ENCODE data around the gene KIF3C. TPM values are rescaled to one million over a fixed set of nuclear protein-coding genes. Genes with fewer than 3 reads are reported as not detected.
"Not testable (repeated sequence)": the region's sequence is repeated elsewhere in the genome, so short reads cannot be mapped to it uniquely, and the experiment has no call there.

Gene KIF3C
- total RNA-seq, 2 experiments from 2014 or later: 7.0 to 7.5 TPM

GRCh38 chr2:25917832-25918231 lies 64.5 kb downstream of the KIF3C start:
- Mint-ChIP-seq H3K27me3 (peaks cover 3% of the 10 kb centered on the region), H3K4me3 (no peak overlapping the region), H3K9me3 (no peaks in the 10 kb centered on the region), H3K36me3 (ENCODE audit: low read depth) (no peaks in the 10 kb centered on the region), H3K4me1 (peaks cover 23% of the 10 kb centered on the region), H3K27ac (no peak overlapping the region)
- DNase-seq: no peak
- ChIA-PET POLR2A (no interaction called here), CTCF (interaction anchor here (1.3 to 1.5 kb wide), 2 partner anchors 10 to 66 kb away, joined by 3 to 4 read pairs; no protein-coding TSS in a partner anchor)

- CTCF ChIA-PET: interaction anchor here (0.6 to 1.5 kb wide), 3 partner anchors 9 to 258 kb away, joined by 3 to 4 read pairs (median 3); no protein-coding TSS in a partner anchor
- DNase-seq; H3K27ac Mint-ChIP-seq; POLR2A ChIA-PET; H3K9me3 Mint-ChIP-seq; H3K36me3 Mint-ChIP-seq (ENCODE audit: low read depth); H3K27me3 Mint-ChIP-seq; H3K4me3 Mint-ChIP-seq: not testable (repeated sequence)
- peaks cover 24% of the 10 kb centered on the region for H3K4me1 Mint-ChIP-seq
Observed at GRCh38 chr2:25917411-25917810, 64.9 kb downstream of the KIF3C start.

GRCh38 chr2:25915944-25916772 lies 66.1 kb downstream of the KIF3C start:
- Mint-ChIP-seq H3K4me1 (peaks cover 24% of the 10 kb centered on the region), H3K27ac (peak overlapping the region; percentile 82), H3K4me3 (peak overlapping the region; percentile 65)
- peak; percentile 64 for DNase-seq
- POLR2A ChIA-PET; H3K36me3 Mint-ChIP-seq (ENCODE audit: low read depth); H3K9me3 Mint-ChIP-seq; H3K27me3 Mint-ChIP-seq: not testable (repeated sequence)
- CTCF ChIA-PET: interaction anchor here (0.6 to 0.7 kb wide), 2 partner anchors 13 to 296 kb away, joined by 3 read pairs; no protein-coding TSS in a partner anchor

- H3K36me3 Mint-ChIP-seq (ENCODE audit: low read depth); H3K9me3 Mint-ChIP-seq; POLR2A ChIA-PET; H3K27me3 Mint-ChIP-seq; H3K4me3 Mint-ChIP-seq; DNase-seq; H3K27ac Mint-ChIP-seq: not testable (repeated sequence)
- CTCF ChIA-PET: interaction anchor here (0.7 kb wide), 1 partner anchor 295 kb away, joined by 3 read pairs; no protein-coding TSS in a partner anchor
- H3K4me1 Mint-ChIP-seq: peaks cover 24% of the 10 kb centered on the region
Observed at GRCh38 chr2:25915411-25915810, 66.9 kb downstream of the KIF3C start.

GRCh38 chr2:25913696-25913973 lies 68.7 kb downstream of the KIF3C start:
- H3K36me3 Mint-ChIP-seq (ENCODE audit: low read depth); H3K27me3 Mint-ChIP-seq; H3K27ac Mint-ChIP-seq; H3K9me3 Mint-ChIP-seq; POLR2A ChIA-PET; H3K4me3 Mint-ChIP-seq; DNase-seq: not testable (repeated sequence)
- CTCF ChIA-PET: interaction anchor here (0.6 to 2.1 kb wide), 3 partner anchors 14 to 94 kb away, joined by 3 to 4 read pairs (median 3); no protein-coding TSS in a partner anchor
- peaks cover 24% of the 10 kb centered on the region for H3K4me1 Mint-ChIP-seq

- H3K4me3 Mint-ChIP-seq: no peak overlapping the region
- ChIA-PET POLR2A (no interaction called here), CTCF (interaction anchor here (0.6 to 2.1 kb wide), 3 partner anchors 14 to 94 kb away, joined by 3 to 4 read pairs (median 3); no protein-coding TSS in a partner anchor)
- H3K36me3 Mint-ChIP-seq (ENCODE audit: low read depth): no peaks in the 10 kb centered on the region
- no peak overlapping the region for H3K27ac Mint-ChIP-seq
- peak; percentile 22 for DNase-seq
- H3K4me1 Mint-ChIP-seq: peaks cover 24% of the 10 kb centered on the region
- no peaks in the 10 kb centered on the region for H3K9me3 Mint-ChIP-seq
- H3K27me3 Mint-ChIP-seq: peaks cover 5% of the 10 kb centered on the region
Observed at GRCh38 chr2:25912851-25913695, 69.2 kb downstream of the KIF3C start.

- DNase-seq; H3K4me3 Mint-ChIP-seq; H3K9me3 Mint-ChIP-seq; H3K36me3 Mint-ChIP-seq (ENCODE audit: low read depth); H3K27ac Mint-ChIP-seq; H3K27me3 Mint-ChIP-seq: not testable (repeated sequence)
- ChIA-PET POLR2A (interaction anchor here (0.6 kb wide), 1 partner anchor 263 kb away, joined by 3 read pairs; the partner anchor contains the start of gene GAREM2), CTCF (interaction anchor here (0.7 kb wide), 1 partner anchor 1388 kb away, joined by 4 read pairs; no protein-coding TSS in a partner anchor)
- H3K4me1 Mint-ChIP-seq: peaks cover 12% of the 10 kb centered on the region
Observed at GRCh38 chr2:25909574-25909973, 72.7 kb downstream of the KIF3C start.

GRCh38 chr2:25905126-25905525 lies 77.2 kb downstream of the KIF3C start:
- ChIA-PET POLR2A (no interaction called here), CTCF (no interaction called here)
- DNase-seq: no peak
- peaks cover 1% of the 10 kb centered on the region for H3K27me3 Mint-ChIP-seq
- H3K9me3 Mint-ChIP-seq: no peaks in the 10 kb centered on the region
- H3K4me1 Mint-ChIP-seq: no peaks in the 10 kb centered on the region
- H3K27ac Mint-ChIP-seq: no peak overlapping the region
- no peak overlapping the region for H3K4me3 Mint-ChIP-seq
- H3K36me3 Mint-ChIP-seq (ENCODE audit: low read depth): no peaks in the 10 kb centered on the region

- Mint-ChIP-seq H3K27me3 (peaks cover 1% of the 10 kb centered on the region), H3K9me3 (no peaks in the 10 kb centered on the region), H3K4me3 (no peak overlapping the region), H3K36me3 (ENCODE audit: low read depth) (no peaks in the 10 kb centered on the region), H3K27ac (no peak overlapping the region), H3K4me1 (no peaks in the 10 kb centered on the region)
- ChIA-PET POLR2A (no interaction called here), CTCF (interaction anchor here (1.2 to 1.4 kb wide), 2 partner anchors 23 to 33 kb away, joined by 3 to 4 read pairs; no protein-coding TSS in a partner anchor)
- no peak for DNase-seq
Observed at GRCh38 chr2:25903216-25903776, 79.0 kb downstream of the KIF3C start.

GRCh38 chr2:25899404-25899970 lies 82.8 kb downstream of the KIF3C start:
- POLR2A ChIA-PET: no interaction called here
- Mint-ChIP-seq H3K4me3 (no peak overlapping the region), H3K36me3 (ENCODE audit: low read depth) (no peaks in the 10 kb centered on the region), H3K9me3 (no peaks in the 10 kb centered on the region), H3K27ac (no peak overlapping the region), H3K4me1 (no peaks in the 10 kb centered on the region), H3K27me3 (peaks cover 5% of the 10 kb centered on the region)
- no peak for DNase-seq
- CTCF ChIA-PET: no interaction called here

- no peak overlapping the region for H3K27ac Mint-ChIP-seq
- H3K36me3 Mint-ChIP-seq (ENCODE audit: low read depth): no peaks in the 10 kb centered on the region
- H3K4me3 Mint-ChIP-seq: no peak overlapping the region
- POLR2A ChIA-PET: no interaction called here
- no peaks in the 10 kb centered on the region for H3K4me1 Mint-ChIP-seq
- CTCF ChIA-PET: interaction anchor here (0.6 kb wide), 1 partner anchor 24 kb away, joined by 3 read pairs; no protein-coding TSS in a partner anchor
- peaks cover 5% of the 10 kb centered on the region for H3K27me3 Mint-ChIP-seq
- DNase-seq: no peak
- no peaks in the 10 kb centered on the region for H3K9me3 Mint-ChIP-seq
Observed at GRCh38 chr2:25897506-25897905, 84.8 kb downstream of the KIF3C start.

- H3K27ac Mint-ChIP-seq; DNase-seq; H3K9me3 Mint-ChIP-seq; H3K27me3 Mint-ChIP-seq; H3K36me3 Mint-ChIP-seq (ENCODE audit: low read depth); H3K4me1 Mint-ChIP-seq; POLR2A ChIA-PET; H3K4me3 Mint-ChIP-seq: not testable (repeated sequence)
- CTCF ChIA-PET: interaction anchor here (1.6 kb wide), 1 partner anchor 266 kb away, joined by 3 read pairs; no protein-coding TSS in a partner anchor
Observed at GRCh38 chr2:25896308-25896707, 86.0 kb downstream of the KIF3C start.
